K562 (cell line): ENCODE measurements around the gene HUNK.

ENCODE experiments used
- ARID3B ChIP-seq: fragments of 250-450 bp; sonication (Bioruptor Pico); IDR thresholded peaks from 2 replicates; pipeline ENCODE4 v1.4.0; 2020; ENCODE audit warnings: borderline replicate concordance
- CEBPZ ChIP-seq: fragments of 150-350 bp; IDR thresholded peaks from 2 replicates; pipeline ENCODE4 v1.6.1; 2014; ENCODE audit warnings: low read depth, mild to moderate bottlenecking, low read length, borderline replicate concordance
- CLOCK ChIP-seq: fragments of 250-450 bp; sonication (Bioruptor Pico); IDR thresholded peaks from 2 replicates; pipeline ENCODE4 v1.4.0; 2020; ENCODE audit warnings: mild to moderate bottlenecking, moderate library complexity, borderline replicate concordance
- CTCF ChIP-seq, 3 experiments: IDR thresholded peaks in 2 of 3; conservative IDR thresholded peaks in 1 of 3; 2 replicates each; pipeline ENCODE4 v1.5.1; 2011 to 2012; ENCODE audit warnings: low read length in 3 of 3, mild to moderate bottlenecking in 3 of 3, control low read depth in 2 of 3, improper control_type of control experiment in 1 of 3, inconsistent platforms in 1 of 3, low read depth in 1 of 3, mixed read lengths in 1 of 3, moderate library complexity in 1 of 3; ENCODE audit not compliant: insufficient read depth in 2 of 3
- EP300 ChIP-seq: IDR thresholded peaks from 2 replicates; pipeline ENCODE4 v1.6.1; 2012; ENCODE audit warnings: low read length, improper control_type of control experiment
- KLF16 ChIP-seq: IDR thresholded peaks from 2 replicates; pipeline ENCODE4 v1.6.1; 2016; ENCODE audit warnings: antibody characterized with exemption
- RFX1 ChIP-seq: fragments of 450-650 bp; IDR thresholded peaks from 2 replicates; pipeline ENCODE4 v1.6.1; 2016; ENCODE audit warnings: mild to moderate bottlenecking, moderate library complexity
- SIX5 ChIP-seq, 2 experiments: IDR thresholded peaks; 2 replicates each; pipeline ENCODE4 v1.6.1; 2011; ENCODE audit warnings: low read length in 2 of 2, borderline replicate concordance in 1 of 2, low read depth in 1 of 2, mild to moderate bottlenecking in 1 of 2, moderate library complexity in 1 of 2; ENCODE audit not compliant: insufficient read depth in 1 of 2
- ZBTB43 ChIP-seq: sonication (generic); formaldehyde crosslinking; IDR thresholded peaks from 2 replicates; pipeline ENCODE4 v1.8.0; 2023; ENCODE audit warnings: mild to moderate bottlenecking, missing genetic modification reagents
- TF ChIP-seq, protein P1 (sequence below): sonication (generic); formaldehyde crosslinking; IDR thresholded peaks from 2 replicates; pipeline ENCODE4 v1.8.0; 2022; ENCODE audit warnings: mild to moderate bottlenecking, missing genetic modification reagents

- TF ChIP-seq CLOCK (CRISPR knock-in tag), result no peak
- TF ChIP-seq CEBPZ, result no peak
- no peak for TF ChIP-seq EP300
- TF ChIP-seq ZBTB43 (CRISPR knock-in tag), result no peak
- TF ChIP-seq, protein P1, sequence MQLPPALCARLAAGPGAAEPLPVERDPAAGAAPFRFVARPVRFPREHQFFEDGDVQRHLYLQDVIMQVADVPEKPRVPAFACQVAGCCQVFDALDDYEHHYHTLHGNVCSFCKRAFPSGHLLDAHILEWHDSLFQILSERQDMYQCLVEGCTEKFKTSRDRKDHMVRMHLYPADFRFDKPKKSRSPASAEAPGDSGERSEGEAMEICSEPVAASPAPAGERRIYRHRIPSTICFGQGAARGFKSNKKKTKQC, result no peak
- TF ChIP-seq KLF16, result no peak
- TF ChIP-seq ARID3B (CRISPR knock-in tag), result no peak
- TF ChIP-seq CTCF (IDR thresholded peaks at IDR 0.05 in 2 of 3, conservative IDR thresholded peaks at IDR 0.05 in 1 of 3; ENCODE audit: insufficient read depth in 2 of 3, low read depth in 1 of 3, low read length in 3 of 3), result no peak
- no peak for TF ChIP-seq SIX5 (IDR thresholded peaks at IDR 0.05; ENCODE audit: borderline replicate concordance in 1 of 2, insufficient read depth in 1 of 2, low read depth in 1 of 2, low read length in 2 of 2)
- no peak for TF ChIP-seq RFX1
Observed at GRCh38 chr21:31879911-31880310, 7.1 kb downstream of the HUNK start.
